Adrenal gland (tissue), 12 donors: ENCODE measurements around the gene PAGE5. TPM values are rescaled to one million over a fixed set of nuclear protein-coding genes. Genes with fewer than 3 reads are reported as not detected.

Experiments
- DNase-seq, 7 donors: peaks; one replicate each; pipeline ENCODE4 v3.0.0-alpha.2; 2019 to 2020
- H3K27ac ChIP-seq, 5 donors: fragments of 200-600 bp; sonication (generic) in 4 of 5; 1 replicate in 3 of 5; 2 replicates in 2 of 5; pipeline versions ENCODE4 v1.5.1 to v1.8.0; 2016 to 2020; ENCODE audit warnings: mild to moderate bottlenecking in 1 of 5
- H3K27me3 ChIP-seq: fragments of 200-600 bp; 2 replicates; pipeline ENCODE4 v1.8.0; 2021
- H3K36me3 ChIP-seq, 2 donors: fragments of 200-600 bp; replicated peaks in 1 of 2; 1 replicate in 1 of 2; 2 replicates in 1 of 2; pipeline versions ENCODE4 v1.5.1 to v1.8.0; 2018 to 2022
- H3K4me1 ChIP-seq, 2 donors: fragments of 200-600 bp; replicated peaks in 1 of 2; 1 replicate in 1 of 2; 2 replicates in 1 of 2; pipeline versions ENCODE4 v1.5.1 to v1.8.0; 2018 to 2021
- H3K4me3 ChIP-seq, 4 donors: fragments of 200-600 bp; sonication (generic) in 3 of 4; one replicate each; pipeline ENCODE4 v1.5.1; 2016 to 2018
- H3K9me3 ChIP-seq, 3 donors: fragments of 200-600 bp; sonication (generic) in 1 of 3; replicated peaks in 1 of 3; 1 replicate in 2 of 3; 2 replicates in 1 of 3; pipeline versions ENCODE4 v1.5.1 to v1.8.0; 2016 to 2021
- POLR2A ChIP-seq, 2 donors: fragments of 450-650 bp; IDR thresholded peaks; one replicate each; pipeline ENCODE4 v1.6.1; 2017; ENCODE audit warnings: antibody characterized with exemption in 2 of 2, mild to moderate bottlenecking in 2 of 2, moderate library complexity in 1 of 2
- WGBS, 4 donors: extraction: QIAGEN DNeasy Blood & Tissue Kit in 2 of 4; methylation state at CpG; one replicate each; pipeline versions ENCODE4 v1.1.5 to v1.1.7; 2013 to 2017; 5-methylcytosine and 5-hydroxymethylcytosine counted together
- intact Hi-C, 2 donors: fragments of 100-400 bp; cut with DNase I; formaldehyde crosslinking; loops; one replicate each; pipeline versions ENCODE4 v1.14.1 to v1.15.0; 2022 to 2023
- polyA plus RNA-seq, 3 donors: library from polyadenylated mRNA; stranded (reverse); fragments of 200-250 nt in 2 of 3; fragments of 350-450 nt in 1 of 3; fragmentation: Illumina TruSeq in 1 of 3; extraction: RNeasy Lipid Tissue Mini Kit (QIAGEN cat#74804) in 1 of 3; gene quantifications; one replicate each; pipeline ENCODE4 v1.2.3, GENCODE V29; 2013 to 2014
- total RNA-seq, 9 donors: library from RNA; depleted of rRNA in 4 of 9; stranded (reverse); fragments of >200 nt in 4 of 9; fragments of 120-200 nt in 1 of 9; fragmentation: NEBNext Ultra II Directional in 1 of 9; extraction: Animal tissue kit (Norgen Biotek cat#: 25700) in 1 of 9; gene quantifications; one replicate each; pipeline versions ENCODE4 v1.1.0 to v1.2.4, GENCODE V29; 2013 to 2023
- TF ChIP-seq, protein P1 (sequence below), 6 experiments: fragments of 450-650 bp in 4 of 6; fragments of 200-600 bp in 2 of 6; sonication (generic) in 1 of 6; IDR thresholded peaks; 1 replicate in 5 of 6; 2 replicates in 1 of 6; pipeline versions ENCODE4 v1.5.1 to v1.8.0; 2016 to 2021; ENCODE audit warnings: antibody characterized with exemption in 6 of 6, mild to moderate bottlenecking in 2 of 6, moderate library complexity in 1 of 6
- donor health status: healthy with polysubstance abuse.
- donor health status: Bipolar disorder and iron deficiency.
- donor health status: DM: yes; HTN: yes; CAD: no.
- donor health status: DM: no; HTN: no; CAD: no.
- donor health status: DM: no; HTN: no; CAD: no.
- donor health status: DM: yes; HTN: yes; CAD: no.

Gene PAGE5
- total and polyA plus RNA-seq, 12 donors = not detected

DNA sequence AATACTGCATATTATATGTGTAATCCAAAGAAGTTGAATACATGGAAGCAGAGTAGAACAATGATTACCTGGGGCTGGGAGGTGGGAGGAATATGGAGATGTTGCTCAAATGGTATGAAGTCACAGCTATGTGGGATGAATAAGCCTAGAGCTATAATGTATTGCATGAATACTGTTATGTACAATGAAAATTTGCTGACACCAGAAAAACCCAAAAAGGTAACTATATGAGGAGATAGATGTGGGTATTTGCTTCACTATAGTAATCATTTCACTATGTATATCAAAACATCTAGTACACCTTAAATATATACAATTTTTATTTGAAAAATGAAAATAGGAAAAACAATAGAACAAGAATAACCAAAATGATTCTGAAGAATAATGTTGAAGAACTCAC, 33.4 kb downstream of the PAGE5 start:
- Histone ChIP-seq H3K4me3 (no peak overlapping the region), H3K9me3 (no peaks in the 10 kb centered on the region), H3K27ac (no peak overlapping the region), H3K4me1 (no peaks in the 10 kb centered on the region), H3K27me3 (peaks cover 12% of the 10 kb centered on the region), H3K36me3 (no peaks in the 10 kb centered on the region)
- TF ChIP-seq POLR2A (IDR thresholded peaks at IDR 0.05) = no peak
- TF ChIP-seq, protein P1, sequence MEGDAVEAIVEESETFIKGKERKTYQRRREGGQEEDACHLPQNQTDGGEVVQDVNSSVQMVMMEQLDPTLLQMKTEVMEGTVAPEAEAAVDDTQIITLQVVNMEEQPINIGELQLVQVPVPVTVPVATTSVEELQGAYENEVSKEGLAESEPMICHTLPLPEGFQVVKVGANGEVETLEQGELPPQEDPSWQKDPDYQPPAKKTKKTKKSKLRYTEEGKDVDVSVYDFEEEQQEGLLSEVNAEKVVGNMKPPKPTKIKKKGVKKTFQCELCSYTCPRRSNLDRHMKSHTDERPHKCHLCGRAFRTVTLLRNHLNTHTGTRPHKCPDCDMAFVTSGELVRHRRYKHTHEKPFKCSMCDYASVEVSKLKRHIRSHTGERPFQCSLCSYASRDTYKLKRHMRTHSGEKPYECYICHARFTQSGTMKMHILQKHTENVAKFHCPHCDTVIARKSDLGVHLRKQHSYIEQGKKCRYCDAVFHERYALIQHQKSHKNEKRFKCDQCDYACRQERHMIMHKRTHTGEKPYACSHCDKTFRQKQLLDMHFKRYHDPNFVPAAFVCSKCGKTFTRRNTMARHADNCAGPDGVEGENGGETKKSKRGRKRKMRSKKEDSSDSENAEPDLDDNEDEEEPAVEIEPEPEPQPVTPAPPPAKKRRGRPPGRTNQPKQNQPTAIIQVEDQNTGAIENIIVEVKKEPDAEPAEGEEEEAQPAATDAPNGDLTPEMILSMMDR (IDR thresholded peaks at IDR 0.05) = no peak
- intact Hi-C loops = no loop called here
- DNase-seq = no peak

DNA sequence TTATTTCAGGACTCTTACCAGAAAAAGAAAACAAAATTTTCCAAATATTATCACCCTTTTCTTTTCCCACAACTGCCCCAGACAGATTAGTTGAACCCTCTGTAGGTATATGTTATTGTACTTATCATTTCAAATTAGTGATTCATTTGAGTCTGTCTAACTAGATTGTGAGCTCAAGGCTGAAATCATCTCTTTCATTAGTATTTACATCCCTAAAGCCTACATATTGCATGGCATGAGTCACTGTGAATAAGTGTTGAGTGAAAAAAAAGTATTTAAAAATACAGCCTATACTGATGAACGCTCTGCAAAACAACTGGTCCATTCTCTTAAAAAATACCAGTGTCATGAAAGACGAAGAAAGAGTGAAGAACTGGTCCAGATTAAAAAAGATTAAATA, 40.7 kb downstream of the PAGE5 start:
- TF ChIP-seq POLR2A (IDR thresholded peaks at IDR 0.05) = no peak
- TF ChIP-seq, protein P1 (IDR thresholded peaks at IDR 0.05) = no peak
- WGBS, 4 donors = 61 to 83% (median 78%) methylated on average over 2 of the region's 2 CpGs
- Histone ChIP-seq H3K9me3 (no peaks in the 10 kb centered on the region), H3K27ac (no peak overlapping the region), H3K27me3 (peaks cover 9% of the 10 kb centered on the region), H3K4me3 (no peak overlapping the region), H3K4me1 (no peaks in the 10 kb centered on the region), H3K36me3 (no peaks in the 10 kb centered on the region)
- intact Hi-C loops = no loop called here
- no peak for DNase-seq

DNA sequence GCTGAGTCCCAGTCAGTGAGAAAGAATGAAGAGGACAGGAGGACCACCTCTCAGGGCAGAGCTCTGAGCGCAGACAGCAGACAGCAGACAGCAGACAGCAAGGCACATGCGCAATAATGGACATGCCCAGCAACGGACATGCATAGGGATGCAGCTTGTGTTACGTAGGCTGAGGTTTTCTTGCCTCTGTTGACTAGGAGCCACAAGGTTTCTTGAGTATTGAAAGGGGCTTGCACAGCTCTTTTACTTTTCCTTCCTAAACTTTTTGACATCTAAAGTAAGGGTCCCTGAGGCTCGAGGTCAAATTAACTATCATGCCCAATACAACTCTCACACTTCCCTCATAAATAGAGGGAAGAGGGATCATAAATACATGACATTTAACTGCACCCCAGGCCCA, 44.7 kb downstream of the PAGE5 start, which contains the start of gene PAGE3:
Gene PAGE3, minus strand, starts transcription at position 101 of the 400 bp plus-strand sequence. CDS start 1,013 bp downstream, outside the sequence.
- no peaks in the 10 kb centered on the region for H3K9me3 ChIP-seq
- TF ChIP-seq, protein P1 (IDR thresholded peaks at IDR 0.05) = no peak
- TF ChIP-seq POLR2A (IDR thresholded peaks at IDR 0.05) = no peak
- 81 to 85% (median 84%) methylated on average over 4 to 5 of the region's 5 CpGs for WGBS, 4 donors
- intact Hi-C loops = no loop called here
- no peaks in the 10 kb centered on the region for H3K36me3 ChIP-seq
- no peak within 1 kb of the TSS for H3K4me3 ChIP-seq
- no peak for DNase-seq
- H3K4me1 ChIP-seq = no peaks in the 10 kb centered on the region
- H3K27me3 ChIP-seq = peaks cover 14% of the 10 kb centered on the region
- no peak within 1 kb of the TSS for H3K27ac ChIP-seq

Other genes with a start within 250 kb of the PAGE5 start
- gene PFKFB1, start 226.2 kb upstream of the PAGE5 start, total RNA-seq = under 1 TPM in 6 of 9 donors, not detected in 3; 0.25 to 0.94 (median 0.40) TPM
- gene PFKFB1, start 226.2 kb upstream of the PAGE5 start, polyA plus RNA-seq = 1 to 10 TPM in 2 of 3 donors, under 1 TPM in 1; 0.38 to 4.1 (median 1.7) TPM
- 10 to 100 TPM in 8 of 9 donors, 1 to 10 TPM in 1; 6.3 to 16.8 (median 14.6) TPM for gene APEX2, start 220.0 kb upstream of the PAGE5 start, total RNA-seq
- 10 to 100 TPM in 1 of 3 donors, 1 to 10 TPM in 2; 7.1 to 16.2 (median 7.2) TPM for gene APEX2, start 220.0 kb upstream of the PAGE5 start, polyA plus RNA-seq
- 10 to 100 TPM in 1 of 9 donors, 1 to 10 TPM in 2, not detected in 6; 1.3 to 49.1 (median 3.7) TPM for gene ALAS2, start 189.4 kb upstream of the PAGE5 start, total RNA-seq
- gene ALAS2, start 189.4 kb upstream of the PAGE5 start, polyA plus RNA-seq = under 1 TPM in 1 of 3 donors, not detected in 2; 0.07 TPM
- under 1 TPM in 1 of 9 donors, not detected in 8; 0.67 TPM for gene PAGE2B, start 145.3 kb upstream of the PAGE5 start, total RNA-seq
- not detected for gene PAGE2B, start 145.3 kb upstream of the PAGE5 start, polyA plus RNA-seq
- gene PAGE2, start 131.3 kb upstream of the PAGE5 start, total RNA-seq = not detected
- not detected for gene PAGE2, start 131.3 kb upstream of the PAGE5 start, polyA plus RNA-seq
- not detected for gene PAGE3, start 44.6 kb downstream of the PAGE5 start, total RNA-seq
- gene PAGE3, start 44.6 kb downstream of the PAGE5 start, polyA plus RNA-seq = not detected
- gene MAGEH1, start 231.8 kb downstream of the PAGE5 start, total RNA-seq = 100 to 1,000 TPM in 1 of 9 donors, 10 to 100 TPM in 8; 16.8 to 193 (median 28.6) TPM
- gene MAGEH1, start 231.8 kb downstream of the PAGE5 start, polyA plus RNA-seq = 10 to 100 TPM in 2 of 3 donors, 1 to 10 TPM in 1; 8.4 to 32.3 (median 15.7) TPM